ENCODE measurements around the gene HIKESHI.
"Not testable (repeated sequence)": the region's sequence is repeated elsewhere in the genome, so short reads cannot be mapped to it uniquely, and the experiment has no call there.

Gene HIKESHI

DNA sequence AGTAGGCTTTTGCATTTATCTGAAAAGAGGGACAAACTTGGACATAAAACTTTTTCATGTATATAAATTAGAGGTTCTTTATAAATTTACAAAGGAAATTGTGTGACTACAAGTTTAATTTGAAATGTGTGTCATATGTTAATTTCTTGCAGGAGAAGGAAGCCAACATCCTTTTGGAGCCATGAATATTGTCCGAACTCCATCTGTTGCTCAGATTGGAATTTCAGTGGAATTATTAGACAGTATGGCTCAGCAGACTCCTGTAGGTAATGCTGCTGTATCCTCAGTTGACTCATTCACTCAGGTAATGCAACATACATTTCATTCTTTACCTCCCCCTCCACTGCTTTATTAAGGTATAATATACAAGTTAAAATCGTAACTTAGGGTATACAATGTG lies 35.2 kb downstream of the HIKESHI start:
- TF ChIP-seq ZNF274 (IDR thresholded peaks at IDR 0.05; ENCODE audit: low read depth, low read length) = no peak
- no peak overlapping the region for H3K4me3 ChIP-seq (ENCODE audit: low read length)

GRCh38 chr11:86341382-86341781 lies 39.3 kb downstream of the HIKESHI start:
- TF ChIP-seq ZNF274 (IDR thresholded peaks at IDR 0.05; ENCODE audit: low read depth, low read length) = no peak
- no peak overlapping the region for H3K4me3 ChIP-seq (ENCODE audit: low read length)

- H3K4me3 ChIP-seq (ENCODE audit: low read length) = no peak overlapping the region
- no peak for TF ChIP-seq ZNF274 (IDR thresholded peaks at IDR 0.05; ENCODE audit: low read depth, low read length)
Measured at GRCh38 chr11:86346513-86346912, 44.5 kb downstream of the HIKESHI start.

GRCh38 chr11:86355256-86355655 lies 53.2 kb downstream of the HIKESHI start:
- no peak for TF ChIP-seq ZNF274 (IDR thresholded peaks at IDR 0.05; ENCODE audit: low read depth, low read length)
- H3K4me3 ChIP-seq (ENCODE audit: low read length) = no peak overlapping the region

- H3K4me3 ChIP-seq (ENCODE audit: low read length) = not testable (repeated sequence)
Measured at GRCh38 chr11:86357412-86357811, 55.4 kb downstream of the HIKESHI start.

GRCh38 chr11:86358720-86359119 lies 56.7 kb downstream of the HIKESHI start:
- no peak for TF ChIP-seq ZNF274 (IDR thresholded peaks at IDR 0.05; ENCODE audit: low read depth, low read length)
- no peak overlapping the region for H3K4me3 ChIP-seq (ENCODE audit: low read length)

DNA sequence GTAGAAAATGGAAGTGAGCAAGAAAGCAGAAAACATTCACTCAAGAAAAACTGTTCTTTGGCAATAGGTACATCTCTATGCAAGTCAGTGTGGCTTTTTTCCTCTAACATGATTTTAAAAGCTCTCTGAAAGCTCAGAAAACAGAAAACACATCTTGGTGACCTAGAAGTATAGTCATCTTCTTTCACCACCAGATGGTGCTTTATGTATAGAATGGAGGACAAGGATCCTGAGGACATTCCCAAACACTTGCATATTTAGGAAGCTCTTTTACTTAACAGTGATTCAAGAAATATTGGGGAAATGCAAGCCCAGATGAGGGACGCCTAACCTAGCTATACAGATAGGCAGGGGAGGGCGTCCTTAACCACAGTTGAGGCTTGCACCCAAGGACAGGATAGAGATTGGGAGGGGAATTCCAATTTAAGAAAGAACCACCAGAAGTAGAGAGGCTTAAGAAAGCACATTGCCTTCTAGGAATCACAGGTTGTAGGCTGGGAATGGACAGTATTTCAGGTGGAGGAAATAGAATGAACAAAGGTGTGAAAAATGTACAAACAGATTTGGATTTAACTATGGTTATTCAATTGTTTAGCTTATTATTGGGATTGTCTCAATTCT lies 58.8 kb downstream of the HIKESHI start:
- H3K4me3 ChIP-seq (ENCODE audit: low read length) = no peak overlapping the region
- no peak for TF ChIP-seq ZNF274 (IDR thresholded peaks at IDR 0.05; ENCODE audit: low read depth, low read length)

DNA sequence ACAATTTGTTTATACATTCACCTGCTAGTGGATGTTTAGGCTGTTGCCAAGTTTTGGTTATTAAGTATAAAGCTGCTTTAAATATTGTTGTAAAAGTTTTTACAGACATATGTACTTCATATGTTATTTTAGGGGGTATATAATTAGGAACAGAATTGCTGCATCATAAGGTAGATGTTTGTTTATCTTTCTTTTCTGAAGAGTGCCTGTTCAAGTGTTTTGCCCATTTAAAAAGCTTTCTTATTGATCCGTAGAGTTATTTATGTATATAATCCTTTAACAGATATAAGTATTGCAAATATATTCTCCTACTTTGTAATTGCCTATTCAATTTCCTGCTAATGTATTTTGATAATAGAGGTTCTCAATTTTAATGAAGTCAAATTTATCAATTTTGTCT lies 61.4 kb downstream of the HIKESHI start:
- no peak overlapping the region for H3K4me3 ChIP-seq (ENCODE audit: low read length)
- TF ChIP-seq ZNF274 (IDR thresholded peaks at IDR 0.05; ENCODE audit: low read depth, low read length) = no peak

DNA sequence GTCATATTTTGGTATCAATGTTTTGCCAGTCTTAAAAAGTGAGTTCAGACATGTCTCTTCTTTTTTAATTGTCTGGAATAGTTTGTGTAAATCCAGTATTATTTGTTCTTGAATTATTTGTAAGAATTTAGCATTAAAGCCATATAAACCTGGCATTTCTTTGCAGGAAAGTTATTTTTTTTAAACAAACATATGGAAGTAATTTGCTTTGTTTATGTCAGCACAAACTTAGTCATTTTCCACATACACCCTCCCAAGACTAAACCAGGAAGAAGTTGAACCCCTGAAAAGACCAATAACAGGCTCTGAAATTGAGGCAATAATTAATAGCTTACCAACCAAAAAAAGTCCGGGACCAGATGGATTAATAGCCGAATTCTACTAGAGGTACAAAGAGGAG lies 63.5 kb downstream of the HIKESHI start:
- H3K4me3 ChIP-seq (ENCODE audit: low read length) = no peak overlapping the region
- no peak for TF ChIP-seq ZNF274 (IDR thresholded peaks at IDR 0.05; ENCODE audit: low read depth, low read length)

- no peak for TF ChIP-seq ZNF274 (IDR thresholded peaks at IDR 0.05; ENCODE audit: low read depth, low read length)
- no peak overlapping the region for H3K4me3 ChIP-seq (ENCODE audit: low read length)
Measured at GRCh38 chr11:86369668-86370067, 67.6 kb downstream of the HIKESHI start.

DNA sequence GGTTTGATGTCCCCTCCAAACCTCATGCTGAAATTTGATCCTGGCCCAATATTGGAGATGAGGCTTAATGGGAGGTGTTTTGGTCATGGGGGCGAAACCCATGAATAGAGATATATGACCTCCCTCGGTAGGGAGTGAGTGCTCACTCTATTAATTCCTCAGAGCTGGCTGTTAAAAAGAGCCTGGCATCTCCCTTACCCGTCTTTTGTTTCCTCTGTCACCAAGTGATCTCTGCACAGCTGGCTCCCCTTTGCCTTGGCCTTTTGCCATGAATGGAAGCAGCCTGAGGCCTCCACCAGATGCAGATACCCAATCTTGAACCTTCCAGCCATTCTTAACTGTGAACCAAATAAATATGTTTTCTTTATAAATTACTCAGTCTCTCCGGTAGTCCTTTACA lies 68.1 kb downstream of the HIKESHI start:
- no peak for TF ChIP-seq ZNF274 (IDR thresholded peaks at IDR 0.05; ENCODE audit: low read depth, low read length)
- H3K4me3 ChIP-seq (ENCODE audit: low read length) = no peak overlapping the region

DNA sequence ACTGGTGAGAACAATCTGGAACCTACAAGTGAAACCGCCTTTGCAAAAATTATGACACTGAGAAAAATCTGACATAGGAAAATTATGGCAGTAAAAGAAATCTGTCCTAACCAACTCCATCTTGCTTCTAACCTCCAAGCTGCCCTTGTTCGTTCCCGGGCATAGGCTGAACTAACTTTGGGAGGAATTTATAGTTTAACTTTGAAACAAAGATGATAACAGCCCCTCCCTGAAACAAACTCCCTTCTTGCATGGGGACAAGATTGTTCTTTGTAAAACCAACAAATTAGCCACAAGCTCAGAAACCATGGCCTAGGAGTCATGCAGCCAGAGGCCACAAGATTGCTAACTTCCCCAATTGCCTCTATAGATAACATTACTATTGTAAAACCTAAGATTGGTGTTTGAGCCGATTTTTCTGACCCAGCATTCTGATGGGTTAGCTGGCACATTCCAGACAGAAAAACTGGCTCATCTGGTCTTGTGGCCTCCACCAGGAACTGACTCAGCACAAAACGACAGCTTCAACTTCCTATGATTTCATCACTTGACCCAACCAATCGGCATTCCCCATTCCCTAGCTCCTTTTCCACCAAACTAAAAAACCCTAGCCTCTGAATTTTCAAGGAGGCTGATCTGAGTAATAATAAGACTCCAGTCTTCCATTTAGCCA lies 69.0 kb downstream of the HIKESHI start:
- no peak for TF ChIP-seq ZNF274 (IDR thresholded peaks at IDR 0.05; ENCODE audit: low read depth, low read length)
- H3K4me3 ChIP-seq (ENCODE audit: low read length) = no peak overlapping the region

GRCh38 chr11:86372041-86372440 lies 70.0 kb downstream of the HIKESHI start:
- H3K4me3 ChIP-seq (ENCODE audit: low read length) = no peak overlapping the region
- no peak for TF ChIP-seq ZNF274 (IDR thresholded peaks at IDR 0.05; ENCODE audit: low read depth, low read length)

- H3K4me3 ChIP-seq (ENCODE audit: low read length) = no peak overlapping the region
- no peak for TF ChIP-seq ZNF274 (IDR thresholded peaks at IDR 0.05; ENCODE audit: low read depth, low read length)
Measured at GRCh38 chr11:86372586-86372985, 70.5 kb downstream of the HIKESHI start.

DNA sequence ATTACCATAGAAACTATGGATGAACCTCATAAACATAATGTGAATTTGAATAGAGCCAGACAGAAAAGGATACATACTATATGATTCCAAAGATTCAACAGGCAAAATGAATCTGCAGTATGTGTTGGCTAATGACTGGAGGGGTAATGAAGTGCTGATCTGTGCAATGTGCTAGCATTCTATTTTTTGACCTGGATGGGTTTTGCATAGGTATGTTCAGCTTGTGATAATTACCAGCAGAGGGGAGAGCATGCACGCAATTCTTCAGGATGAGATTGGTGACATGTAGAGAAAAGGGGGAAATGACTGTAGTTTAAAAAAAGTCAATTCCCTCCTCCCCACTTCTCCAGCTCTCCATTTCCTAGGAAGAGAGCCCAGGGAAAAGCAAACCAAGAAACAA lies 72.0 kb downstream of the HIKESHI start:
- TF ChIP-seq ZNF274 (IDR thresholded peaks at IDR 0.05; ENCODE audit: low read depth, low read length) = no peak
- H3K4me3 ChIP-seq (ENCODE audit: low read length) = no peak overlapping the region

- no peak for TF ChIP-seq ZNF274 (IDR thresholded peaks at IDR 0.05; ENCODE audit: low read depth, low read length)
- H3K4me3 ChIP-seq (ENCODE audit: low read length) = no peak within 1 kb of the TSS
Measured at GRCh38 chr11:86374586-86374985, 72.5 kb downstream of the HIKESHI start, which contains the start of gene CCDC81. Gene CCDC81 (plus strand): TSS chr11:86374887. CDS start chr11:86375164, 277 bp downstream.
